ENCODE data around the gene NR1I3. TPM values are rescaled to one million over a fixed set of nuclear protein-coding genes. Genes with fewer than 3 reads are reported as not detected.

The NR1I3 gene
- total and polyA plus RNA-seq, 2 of the 13 experiments (the other 11 are each of a cell fraction or from before 2014, with no cell fraction given), result 0.62 to 0.95 TPM

GRCh38 chr1:161198194-161198896, 39.7 kb downstream of the NR1I3 start (continued):
- TF ChIP-seq PRPF4 (IDR thresholded peaks at IDR 0.05; ENCODE audit: low read depth, low read length, poor library complexity, severe bottlenecking), result no peak
- TF ChIP-seq AGO1 (IDR thresholded peaks at IDR 0.05; ENCODE audit: low read depth, low read length, poor library complexity, severe bottlenecking), result peak; percentile 57
- TF ChIP-seq ARNTL (CRISPR knock-in tag; IDR thresholded peaks at IDR 0.05), result no peak
- no peak for TF ChIP-seq ISX (CRISPR knock-in tag; conservative IDR thresholded peaks at IDR 0.05)
- TF ChIP-seq ZNF879 (CRISPR knock-in tag; IDR thresholded peaks at IDR 0.05), result no peak
- 0 out of 2 replicates have a peak, but pooled peaks have one; percentile 73 for TF ChIP-seq HNRNPL (IDR thresholded peaks at IDR 0.05; ENCODE audit: low read depth, low read length)
- TF ChIP-seq KAT2B (IDR thresholded peaks at IDR 0.05; ENCODE audit: borderline replicate concordance, low read depth, low read length), result no peak
- TF ChIP-seq ZNF75D (CRISPR knock-in tag; IDR thresholded peaks at IDR 0.05; ENCODE audit: borderline replicate concordance), result no peak
- TF ChIP-seq HNF4A (CRISPR knock-in tag; IDR thresholded peaks at IDR 0.05), result no peak
- 0 out of 2 replicates have a peak, but pooled peaks have one; percentile 72 for TF ChIP-seq ZNF777 (CRISPR knock-in tag; IDR thresholded peaks at IDR 0.05)
- peak; percentile 50; the same call in 1 of the 2 replicates for TF ChIP-seq ZNF607 (CRISPR knock-in tag; IDR thresholded peaks at IDR 0.05; ENCODE audit: borderline replicate concordance)
- no peak for TF ChIP-seq ZNF468 (CRISPR knock-in tag; IDR thresholded peaks at IDR 0.05)
- no peak for TF ChIP-seq KIAA2018 (CRISPR knock-in tag; IDR thresholded peaks at IDR 0.05; ENCODE audit: borderline replicate concordance)
- 0 out of 2 replicates have a peak, but pooled peaks have one; percentile 74 for TF ChIP-seq ZNF274 (CRISPR knock-in tag; IDR thresholded peaks at IDR 0.05)
- 0 out of 2 replicates have a peak, but pooled peaks have one; percentile 26 for TF ChIP-seq ZNF609 (CRISPR knock-in tag; IDR thresholded peaks at IDR 0.05; ENCODE audit: borderline replicate concordance)
- no peak for TF ChIP-seq SMARCC2 (IDR thresholded peaks at IDR 0.05)
- TF ChIP-seq KDM2A (CRISPR knock-in tag; IDR thresholded peaks at IDR 0.05; ENCODE audit: borderline replicate concordance, low read depth), result 0 out of 2 replicates have a peak, but pooled peaks have one; percentile 21
